Testis (tissue), 3 donors: ENCODE measurements around the gene GBP4. TPM values are rescaled to one million over a fixed set of nuclear protein-coding genes. Genes with fewer than 3 reads are reported as not detected.

Experiments
- DNase-seq: peaks from one replicate; pipeline ENCODE4 v3.0.0-alpha.2; 2019
- H3K27ac ChIP-seq, 2 donors: fragments of 200-600 bp; sonication (generic); one replicate each; pipeline ENCODE4 v1.5.1; 2019
- H3K27me3 ChIP-seq: fragments of 200-600 bp; sonication (generic); one replicate; pipeline ENCODE4 v1.5.1; 2019
- H3K36me3 ChIP-seq: fragments of 200-600 bp; sonication (generic); one replicate; pipeline ENCODE4 v1.5.1; 2017; ENCODE audit warnings: low read depth; ENCODE audit errors: missing control alignments
- H3K4me1 ChIP-seq: fragments of 200-600 bp; sonication (generic); one replicate; pipeline ENCODE4 v1.5.1; 2019
- H3K4me3 ChIP-seq, 2 donors: fragments of 200-600 bp; sonication (generic); one replicate each; pipeline ENCODE4 v1.5.1; 2017 to 2019
- H3K9me3 ChIP-seq: fragments of 200-600 bp; sonication (generic); one replicate; pipeline ENCODE4 v1.5.1; 2017
- CTCF ChIP-seq, 3 experiments: fragments of 450-650 bp in 2 of 3; fragments of 200-600 bp in 1 of 3; sonication (generic) in 1 of 3; IDR thresholded peaks; one replicate each; pipeline ENCODE4 v1.5.1; 2016 to 2019; ENCODE audit warnings: antibody characterized with exemption in 3 of 3, mild to moderate bottlenecking in 2 of 3, moderate library complexity in 1 of 3
- POLR2A ChIP-seq: fragments of 450-650 bp; IDR thresholded peaks from one replicate; pipeline ENCODE4 v1.6.1; 2017; ENCODE audit warnings: antibody characterized with exemption, mild to moderate bottlenecking, moderate library complexity
- WGBS, 2 donors: methylation state at CpG; one replicate each; pipeline ENCODE4 v1.1.5; 2018; 5-methylcytosine and 5-hydroxymethylcytosine counted together
- intact Hi-C: fragments of 100-400 bp; cut with DNase I; formaldehyde crosslinking; loops from one replicate; pipeline ENCODE4 v1.15.1; 2023; ENCODE audit warnings: low total_unique reads
- polyA plus RNA-seq: library from polyadenylated mRNA; stranded (reverse); fragments of 350-450 nt; fragmentation: Illumina TruSeq; extraction: RNeasy Lipid Tissue Mini Kit (QIAGEN cat#74804); gene quantifications from one replicate; pipeline ENCODE4 v1.2.3, GENCODE V29; 2014; ENCODE audit warnings: low read depth, low replicate concordance; ENCODE audit not compliant: insufficient read depth
- total RNA-seq, 2 donors: library from RNA; depleted of rRNA; stranded (reverse); fragments of >200 nt; gene quantifications; one replicate each; pipeline ENCODE4 v1.2.3, GENCODE V29; 2016

The GBP4 gene
- total and polyA plus RNA-seq, 3 donors from 2014 or later, result 2.2 to 12.3 (median 5.7) TPM

GRCh38 chr1:89167590-89168230 is 31.0 kb downstream of the GBP4 start:
- 72 to 82% methylated on average over 2 of the region's 2 CpGs for WGBS, 2 donors
- no peaks in the 10 kb centered on the region for H3K9me3 ChIP-seq
- no peak overlapping the region for H3K4me3 ChIP-seq
- H3K4me1 ChIP-seq, result no peaks in the 10 kb centered on the region
- H3K27ac ChIP-seq, result no peak overlapping the region
- no peak for TF ChIP-seq CTCF (IDR thresholded peaks at IDR 0.05)
- no peaks in the 10 kb centered on the region for H3K36me3 ChIP-seq
- intact Hi-C loops, result no loop called here
- H3K27me3 ChIP-seq, result no peaks in the 10 kb centered on the region
- DNase-seq, result no peak

GRCh38 chr1:89166705-89167104 is 32.0 kb downstream of the GBP4 start:
- Histone ChIP-seq H3K27ac (no peak overlapping the region), H3K4me1 (no peaks in the 10 kb centered on the region), H3K9me3 (no peaks in the 10 kb centered on the region), H3K27me3 (no peaks in the 10 kb centered on the region), H3K4me3 (no peak overlapping the region), H3K36me3 (no peaks in the 10 kb centered on the region)
- no peak for TF ChIP-seq CTCF (IDR thresholded peaks at IDR 0.05)
- TF ChIP-seq POLR2A, result no peak
- intact Hi-C loops, result no loop called here
- WGBS, 2 donors, result 55 to 68% methylated on average over 1 of the region's 1 CpG
- no peak for DNase-seq

- H3K4me3 ChIP-seq, result no peak overlapping the region
Measured at GRCh38 chr1:89165811-89166210, 32.9 kb downstream of the GBP4 start.

GRCh38 chr1:89151047-89151446 is 47.7 kb downstream of the GBP4 start:
- no peak overlapping the region for H3K4me3 ChIP-seq
- no peaks in the 10 kb centered on the region for H3K27me3 ChIP-seq
- intact Hi-C loops, result no loop called here
- H3K36me3 ChIP-seq, result no peaks in the 10 kb centered on the region
- H3K27ac ChIP-seq, result no peak overlapping the region
- 67 to 68% methylated on average over 1 of the region's 1 CpG for WGBS, 2 donors
- DNase-seq, result no peak
- no peak for TF ChIP-seq CTCF (IDR thresholded peaks at IDR 0.05)
- TF ChIP-seq POLR2A, result no peak
- H3K4me1 ChIP-seq, result no peaks in the 10 kb centered on the region
- no peaks in the 10 kb centered on the region for H3K9me3 ChIP-seq

More at GRCh38 chr1:89165811-89166210, 32.9 kb downstream of the GBP4 start:
- no peaks in the 10 kb centered on the region for H3K4me1 ChIP-seq
- no peak for DNase-seq
- no peaks in the 10 kb centered on the region for H3K36me3 ChIP-seq
- no peak overlapping the region for H3K27ac ChIP-seq
- no peak for TF ChIP-seq POLR2A
- no peak for TF ChIP-seq CTCF (IDR thresholded peaks at IDR 0.05)
- 94% methylated on average over 5 of the region's 5 CpGs for WGBS, 2 donors
- no peaks in the 10 kb centered on the region for H3K27me3 ChIP-seq
- intact Hi-C loops, result no loop called here
- H3K9me3 ChIP-seq, result no peaks in the 10 kb centered on the region

- Histone ChIP-seq H3K4me1 (no peaks in the 10 kb centered on the region), H3K9me3 (no peaks in the 10 kb centered on the region), H3K27ac (no peak overlapping the region), H3K27me3 (no peaks in the 10 kb centered on the region), H3K4me3 (no peak overlapping the region), H3K36me3 (no peaks in the 10 kb centered on the region)
- DNase-seq, result no peak
- intact Hi-C loops, result no loop called here
- TF ChIP-seq CTCF (IDR thresholded peaks at IDR 0.05) (no peak), POLR2A (no peak)
- WGBS, 2 donors, result 73 to 91% methylated on average over 3 of the region's 3 CpGs
Measured at GRCh38 chr1:89149976-89150375, 48.8 kb downstream of the GBP4 start.
